Cardiac muscle cell (in vitro differentiated cells and primary cell): ENCODE results near the gene PCNX2. TPM values are rescaled to one million over a fixed set of nuclear protein-coding genes. Genes with fewer than 3 reads are reported as not detected.
A peak's percentile ranks its signal among the peaks of the same experiment; 100 is the strongest.

Source experiments
- DNase-seq, 2 donors: peaks; one replicate each; pipeline versions ENCODE4 v3.0.0 to v3.0.0-alpha.2; 2010 to 2017; ENCODE audit warnings: low read depth in 1 of 2, low spot score in 1 of 2
- H3K27ac ChIP-seq: fragments of 200-600 bp; sonication (generic); 2 replicates; pipeline ENCODE4 v1.5.1; 2016
- H3K27me3 ChIP-seq: fragments of 200-600 bp; sonication (generic); 2 replicates; pipeline ENCODE4 v1.6.0; 2016; ENCODE audit warnings: control low read depth
- H3K36me3 ChIP-seq: fragments of 200-600 bp; sonication (generic); 2 replicates; pipeline ENCODE4 v1.5.1; 2016; ENCODE audit warnings: control low read depth
- H3K4me1 ChIP-seq: fragments of 200-600 bp; sonication (generic); 2 replicates; pipeline ENCODE4 v1.8.1; 2017; ENCODE audit warnings: low read depth, mild to moderate bottlenecking, mixed run types
- H3K4me3 ChIP-seq: fragments of 200-600 bp; sonication (generic); 2 replicates; pipeline ENCODE4 v1.5.1; 2016; ENCODE audit warnings: mild to moderate bottlenecking
- H3K9me3 ChIP-seq: fragments of 200-600 bp; sonication (generic); 2 replicates; pipeline ENCODE4 v1.5.1; 2017; ENCODE audit warnings: low read depth, mild to moderate bottlenecking, control low read depth
- polyA plus RNA-seq: library from polyadenylated mRNA; unstranded; fragments of >200 nt; fragmentation: Nextera tagmentation; extraction: Ambion mirVana; gene quantifications from 2 replicates; pipeline ENCODE4 v1.2.1, GENCODE V29; 2016
- total RNA-seq: library from RNA; depleted of rRNA; stranded (reverse); fragments of >200 nt; gene quantifications from 2 replicates; pipeline ENCODE4 v1.2.3, GENCODE V29; 2016
- TF ChIP-seq, protein P1 (sequence below): IDR thresholded peaks from 2 replicates; pipeline ENCODE4 v1.5.1; 2012; ENCODE audit warnings: low read depth, mild to moderate bottlenecking, low read length

PCNX2 gene
- total and polyA plus RNA-seq, 2 experiments from 2014 or later: 3.9 to 5.1 TPM

DNA sequence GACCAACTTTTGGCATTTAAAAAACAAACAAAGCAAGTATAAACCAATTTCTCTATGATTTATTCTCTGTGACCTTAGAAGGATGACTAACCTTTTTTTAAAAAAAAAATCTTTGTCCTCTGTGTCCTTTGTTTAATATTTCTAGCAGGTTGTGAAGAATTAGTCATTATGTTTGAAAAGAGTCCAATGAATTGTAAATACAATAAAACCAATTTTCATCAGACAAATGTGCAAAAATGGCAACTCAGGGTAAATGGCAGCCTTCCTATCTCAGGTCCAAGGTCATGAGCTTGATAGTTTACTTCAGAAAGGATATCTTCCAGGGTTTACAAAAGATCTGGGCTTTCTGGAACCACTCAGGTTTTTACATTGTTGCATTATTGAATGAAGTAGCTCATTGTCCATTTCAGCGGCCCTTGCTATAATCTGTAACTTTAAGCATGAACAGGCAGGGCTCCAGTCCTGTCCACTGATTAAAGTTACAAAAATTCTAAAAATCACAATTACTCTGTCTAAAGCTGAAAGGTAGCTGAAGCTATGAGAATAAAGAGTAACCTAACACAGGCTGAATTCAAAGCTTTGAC is 20.3 kb upstream of the PCNX2 start:
- no peaks in the 10 kb centered on the region for H3K4me1 ChIP-seq
- H3K36me3 ChIP-seq: no peaks in the 10 kb centered on the region
- no peaks in the 10 kb centered on the region for H3K9me3 ChIP-seq
- TF ChIP-seq, protein P1, sequence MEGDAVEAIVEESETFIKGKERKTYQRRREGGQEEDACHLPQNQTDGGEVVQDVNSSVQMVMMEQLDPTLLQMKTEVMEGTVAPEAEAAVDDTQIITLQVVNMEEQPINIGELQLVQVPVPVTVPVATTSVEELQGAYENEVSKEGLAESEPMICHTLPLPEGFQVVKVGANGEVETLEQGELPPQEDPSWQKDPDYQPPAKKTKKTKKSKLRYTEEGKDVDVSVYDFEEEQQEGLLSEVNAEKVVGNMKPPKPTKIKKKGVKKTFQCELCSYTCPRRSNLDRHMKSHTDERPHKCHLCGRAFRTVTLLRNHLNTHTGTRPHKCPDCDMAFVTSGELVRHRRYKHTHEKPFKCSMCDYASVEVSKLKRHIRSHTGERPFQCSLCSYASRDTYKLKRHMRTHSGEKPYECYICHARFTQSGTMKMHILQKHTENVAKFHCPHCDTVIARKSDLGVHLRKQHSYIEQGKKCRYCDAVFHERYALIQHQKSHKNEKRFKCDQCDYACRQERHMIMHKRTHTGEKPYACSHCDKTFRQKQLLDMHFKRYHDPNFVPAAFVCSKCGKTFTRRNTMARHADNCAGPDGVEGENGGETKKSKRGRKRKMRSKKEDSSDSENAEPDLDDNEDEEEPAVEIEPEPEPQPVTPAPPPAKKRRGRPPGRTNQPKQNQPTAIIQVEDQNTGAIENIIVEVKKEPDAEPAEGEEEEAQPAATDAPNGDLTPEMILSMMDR: no peak
- no peak overlapping the region for H3K27ac ChIP-seq
- DNase-seq: no peak
- no peak overlapping the region for H3K4me3 ChIP-seq
- H3K27me3 ChIP-seq: peaks cover 5% of the 10 kb centered on the region

DNA sequence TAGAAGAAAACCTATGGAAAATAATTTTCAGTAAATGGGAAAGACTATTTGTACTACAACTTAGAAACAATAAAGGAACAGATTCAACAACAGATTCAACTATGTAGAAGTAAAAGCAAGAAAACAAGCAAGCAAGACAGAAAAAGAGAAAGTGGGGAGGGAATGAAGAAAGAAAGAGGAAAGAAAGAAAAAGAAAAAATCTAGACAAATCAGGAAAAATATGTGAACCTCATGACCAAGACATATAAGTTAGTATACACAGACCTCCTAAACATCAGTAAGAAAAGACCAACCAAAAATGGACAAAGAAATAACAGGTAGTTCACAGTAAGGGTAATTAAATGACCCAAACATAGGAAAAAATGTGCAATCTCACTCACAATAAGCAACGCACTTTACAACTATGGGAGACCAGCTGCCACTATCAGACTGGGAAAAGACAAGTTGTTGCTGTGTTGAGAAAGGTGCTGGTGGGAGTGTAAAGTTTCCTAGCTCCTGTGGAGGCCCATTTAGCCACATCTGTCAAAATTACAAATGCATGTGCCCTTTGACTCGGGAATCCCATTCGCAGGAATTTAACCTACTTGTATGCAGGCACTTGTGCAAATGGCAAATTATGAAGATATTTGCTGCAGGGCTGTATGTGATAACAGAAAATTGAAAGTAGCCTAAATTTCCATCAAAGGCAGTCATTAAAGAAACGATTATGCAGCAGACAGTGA is 18.1 kb upstream of the PCNX2 start:
- no peaks in the 10 kb centered on the region for H3K27me3 ChIP-seq
- H3K9me3 ChIP-seq: no peaks in the 10 kb centered on the region
- TF ChIP-seq, protein P1: no peak

DNA sequence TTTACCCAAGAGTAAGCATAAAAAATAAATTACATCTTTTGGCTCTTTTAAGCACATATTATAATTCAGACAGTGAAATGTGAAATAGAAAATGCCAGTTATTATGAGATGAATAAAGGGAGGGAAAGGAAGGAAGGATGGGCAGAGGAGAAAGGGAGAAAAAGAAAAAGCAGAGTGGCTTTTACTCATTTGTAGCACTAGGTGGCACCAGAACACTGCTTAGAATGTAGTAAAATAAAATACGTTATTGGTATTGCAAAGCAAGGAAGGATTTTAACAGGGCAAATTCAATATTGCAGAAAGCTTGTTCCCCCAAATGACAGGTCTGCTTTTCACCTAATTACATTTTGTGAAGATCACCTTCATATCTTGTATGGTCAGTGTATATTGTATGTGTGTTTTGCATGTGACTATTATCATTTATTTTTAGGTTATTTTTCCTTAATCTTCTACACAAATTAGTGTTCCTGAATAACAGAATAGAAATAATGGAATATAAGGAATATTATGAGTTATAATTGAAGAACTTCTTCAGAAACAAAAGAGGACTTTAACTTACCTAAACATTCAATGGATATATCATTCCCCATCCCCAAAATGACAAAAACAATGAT is 9.1 kb upstream of the PCNX2 start:
- peak; percentile 48 to 49 for DNase-seq
- Histone ChIP-seq H3K9me3 (no peaks in the 10 kb centered on the region), H3K27ac (no peak overlapping the region)

More for the DNA sequence above, 18.1 kb upstream of the PCNX2 start:
- Histone ChIP-seq H3K4me1 (no peaks in the 10 kb centered on the region), H3K36me3 (no peaks in the 10 kb centered on the region), H3K27ac (no peak overlapping the region), H3K4me3 (no peak overlapping the region)
- DNase-seq: peak in 1 of 2 donors; percentile 2

DNA sequence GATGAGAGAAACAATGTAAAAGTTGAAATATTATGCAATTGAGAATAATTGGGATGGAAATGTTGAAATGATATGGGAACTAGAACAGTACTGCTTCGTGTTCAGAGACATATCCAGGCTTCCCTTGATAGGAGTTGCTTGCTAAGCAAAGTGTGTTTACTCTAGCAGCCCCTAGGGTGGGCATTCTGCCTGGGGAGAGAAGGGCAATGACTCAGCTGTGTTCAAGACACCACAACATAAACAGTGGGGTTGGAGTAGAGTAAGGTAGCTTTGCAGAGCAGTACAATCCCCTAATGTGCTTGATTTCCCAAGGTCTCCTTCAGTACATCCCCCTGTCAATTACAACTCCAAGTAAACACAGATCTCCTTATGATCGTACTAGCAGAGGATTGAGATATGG is 4.8 kb upstream of the PCNX2 start:
- no peaks in the 10 kb centered on the region for H3K9me3 ChIP-seq

More for the DNA sequence above, 9.1 kb upstream of the PCNX2 start:
- Histone ChIP-seq H3K4me1 (no peaks in the 10 kb centered on the region), H3K4me3 (no peak overlapping the region), H3K27me3 (no peaks in the 10 kb centered on the region), H3K36me3 (no peaks in the 10 kb centered on the region)
- TF ChIP-seq, protein P1: peak; percentile 78

DNA sequence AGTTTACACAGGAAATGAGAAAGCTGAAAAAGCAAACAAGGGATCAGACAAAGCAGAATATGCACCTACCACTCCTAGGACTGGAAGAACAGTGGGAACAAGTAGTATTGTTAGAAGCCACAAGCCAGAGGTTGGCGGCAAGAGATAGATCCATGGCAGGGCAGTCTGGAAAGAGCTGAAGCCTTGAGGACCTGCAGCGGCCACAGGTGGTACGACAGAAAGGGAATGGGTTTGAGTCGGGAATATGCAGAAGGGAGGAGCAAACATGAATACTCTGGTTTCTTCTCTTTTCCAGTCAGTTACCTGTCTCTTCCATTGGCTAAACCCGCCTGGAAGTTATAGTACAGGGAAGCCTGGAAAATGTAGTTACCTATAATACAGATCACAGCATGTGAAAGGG is 3.9 kb upstream of the PCNX2 start:
- Histone ChIP-seq H3K4me1 (no peaks in the 10 kb centered on the region), H3K9me3 (no peaks in the 10 kb centered on the region), H3K36me3 (no peaks in the 10 kb centered on the region), H3K4me3 (no peak overlapping the region), H3K27me3 (no peaks in the 10 kb centered on the region), H3K27ac (no peak overlapping the region)
- no peak for DNase-seq
- TF ChIP-seq, protein P1: no peak

More for the DNA sequence above, 4.8 kb upstream of the PCNX2 start:
- Histone ChIP-seq H3K4me1 (no peaks in the 10 kb centered on the region), H3K36me3 (no peaks in the 10 kb centered on the region), H3K27me3 (no peaks in the 10 kb centered on the region), H3K27ac (no peak overlapping the region), H3K4me3 (no peak overlapping the region)
- TF ChIP-seq, protein P1: no peak
- DNase-seq: no peak
